ENCODE measurements around the gene SACM1L.

DNA sequence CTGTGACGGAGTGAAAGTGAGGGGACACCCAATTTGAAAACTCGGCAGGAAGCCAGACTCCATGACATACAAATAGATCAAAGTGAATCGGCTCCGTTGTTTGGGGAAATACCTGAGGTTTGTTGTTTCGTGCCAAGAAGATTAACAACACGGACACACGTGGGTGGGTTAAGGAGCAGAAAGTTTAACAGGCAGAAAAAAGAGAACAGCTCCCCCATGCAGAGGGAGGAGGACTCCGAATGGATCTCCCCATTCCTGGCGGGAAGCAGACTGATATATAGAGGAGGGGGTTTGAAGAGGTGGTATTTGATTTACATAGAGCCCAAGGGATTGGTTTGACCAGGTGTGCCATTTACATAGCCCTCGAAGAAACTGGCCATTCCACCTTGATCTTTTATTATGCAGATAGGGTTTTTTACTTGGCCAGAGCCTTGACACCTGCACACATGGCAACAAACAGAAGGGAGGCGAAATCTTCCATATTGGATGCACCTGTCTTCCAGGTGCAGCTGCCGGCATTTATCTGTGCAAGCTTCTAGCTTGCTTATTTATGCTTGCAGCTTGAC is 4.8 kb upstream of the SACM1L start:
- TF ChIP-seq POLR2AphosphoS5 (IDR thresholded peaks at IDR 0.05; ENCODE audit: low read depth, low read length) (no peak), ZBTB1 (CRISPR knock-in tag; IDR thresholded peaks at IDR 0.05; ENCODE audit: borderline replicate concordance) (no peak), STAG1 (CRISPR knock-in tag; IDR thresholded peaks at IDR 0.05) (no peak), RAD21 (CRISPR knock-in tag; IDR thresholded peaks at IDR 0.05) (no peak), NFYB (CRISPR knock-in tag; IDR thresholded peaks at IDR 0.05) (no peak), CEBPB (IDR thresholded peaks at IDR 0.05; ENCODE audit: borderline replicate concordance, low read depth, low read length) (no peak), CC2D1A (CRISPR knock-in tag; IDR thresholded peaks at IDR 0.05) (no peak), ZNF224 (CRISPR knock-in tag; IDR thresholded peaks at IDR 0.05) (no peak)
- TF ChIP-seq, protein P1, sequence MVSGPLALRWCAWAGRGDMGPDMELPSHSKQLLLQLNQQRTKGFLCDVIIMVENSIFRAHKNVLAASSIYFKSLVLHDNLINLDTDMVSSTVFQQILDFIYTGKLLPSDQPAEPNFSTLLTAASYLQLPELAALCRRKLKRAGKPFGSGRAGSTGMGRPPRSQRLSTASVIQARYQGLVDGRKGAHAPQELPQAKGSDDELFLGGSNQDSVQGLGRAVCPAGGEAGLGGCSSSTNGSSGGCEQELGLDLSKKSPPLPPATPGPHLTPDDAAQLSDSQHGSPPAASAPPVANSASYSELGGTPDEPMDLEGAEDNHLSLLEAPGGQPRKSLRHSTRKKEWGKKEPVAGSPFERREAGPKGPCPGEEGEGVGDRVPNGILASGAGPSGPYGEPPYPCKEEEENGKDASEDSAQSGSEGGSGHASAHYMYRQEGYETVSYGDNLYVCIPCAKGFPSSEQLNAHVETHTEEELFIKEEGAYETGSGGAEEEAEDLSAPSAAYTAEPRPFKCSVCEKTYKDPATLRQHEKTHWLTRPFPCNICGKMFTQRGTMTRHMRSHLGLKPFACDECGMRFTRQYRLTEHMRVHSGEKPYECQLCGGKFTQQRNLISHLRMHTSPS (CRISPR knock-in tag; IDR thresholded peaks at IDR 0.05; ENCODE audit: low read depth), result no peak
- TF ChIP-seq, protein P2, sequence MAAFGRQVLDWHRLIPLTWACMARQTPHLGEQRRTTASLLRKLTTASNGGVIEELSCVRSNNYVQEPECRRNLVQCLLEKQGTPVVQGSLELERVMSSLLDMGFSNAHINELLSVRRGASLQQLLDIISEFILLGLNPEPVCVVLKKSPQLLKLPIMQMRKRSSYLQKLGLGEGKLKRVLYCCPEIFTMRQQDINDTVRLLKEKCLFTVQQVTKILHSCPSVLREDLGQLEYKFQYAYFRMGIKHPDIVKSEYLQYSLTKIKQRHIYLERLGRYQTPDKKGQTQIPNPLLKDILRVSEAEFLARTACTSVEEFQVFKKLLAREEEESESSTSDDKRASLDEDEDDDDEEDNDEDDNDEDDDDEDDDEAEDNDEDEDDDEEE (CRISPR knock-in tag; IDR thresholded peaks at IDR 0.05), result no peak
- TF ChIP-seq, protein P3, sequence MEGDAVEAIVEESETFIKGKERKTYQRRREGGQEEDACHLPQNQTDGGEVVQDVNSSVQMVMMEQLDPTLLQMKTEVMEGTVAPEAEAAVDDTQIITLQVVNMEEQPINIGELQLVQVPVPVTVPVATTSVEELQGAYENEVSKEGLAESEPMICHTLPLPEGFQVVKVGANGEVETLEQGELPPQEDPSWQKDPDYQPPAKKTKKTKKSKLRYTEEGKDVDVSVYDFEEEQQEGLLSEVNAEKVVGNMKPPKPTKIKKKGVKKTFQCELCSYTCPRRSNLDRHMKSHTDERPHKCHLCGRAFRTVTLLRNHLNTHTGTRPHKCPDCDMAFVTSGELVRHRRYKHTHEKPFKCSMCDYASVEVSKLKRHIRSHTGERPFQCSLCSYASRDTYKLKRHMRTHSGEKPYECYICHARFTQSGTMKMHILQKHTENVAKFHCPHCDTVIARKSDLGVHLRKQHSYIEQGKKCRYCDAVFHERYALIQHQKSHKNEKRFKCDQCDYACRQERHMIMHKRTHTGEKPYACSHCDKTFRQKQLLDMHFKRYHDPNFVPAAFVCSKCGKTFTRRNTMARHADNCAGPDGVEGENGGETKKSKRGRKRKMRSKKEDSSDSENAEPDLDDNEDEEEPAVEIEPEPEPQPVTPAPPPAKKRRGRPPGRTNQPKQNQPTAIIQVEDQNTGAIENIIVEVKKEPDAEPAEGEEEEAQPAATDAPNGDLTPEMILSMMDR (CRISPR knock-in tag; IDR thresholded peaks at IDR 0.05), result no peak
